Activated CD8-positive, alpha-beta T cell treated with anti-CD3 and anti-CD28 coated beads for 36 hours (primary cell): ENCODE results near the gene CPN2. TPM values are rescaled to one million over a fixed set of nuclear protein-coding genes. Genes with fewer than 3 reads are reported as not detected.

ENCODE experiments used
- ATAC-seq: fragments of 200-7000 bp; cut with Tn5 transposase; one replicate; pipeline ENCODE4 v1.10.0; 2021; ENCODE audit warnings: mild to moderate bottlenecking, moderate library complexity
- CTCF ChIA-PET: fragments of 350-600 bp; sonication (Branson Sonifier 250); formaldehyde crosslinking; loops from one replicate; lab custom pipeline; 2021; ENCODE audit warnings: antibody characterized with exemption; lab: Charles Lee
- POLR2A ChIA-PET: fragments of 350-600 bp; sonication (Branson Sonifier 250); formaldehyde crosslinking; loops from one replicate; lab custom pipeline; 2021; ENCODE audit warnings: antibody characterized with exemption; lab: Charles Lee
- DNase-seq: peaks from one replicate; pipeline ENCODE4 v3.0.0-alpha.2; 2020
- H3K27ac Mint-ChIP-seq: one replicate; pipeline ENCODE4 v1.8.0; 2021; ENCODE audit warnings: mild to moderate bottlenecking, mixed read lengths
- H3K27me3 Mint-ChIP-seq: one replicate; pipeline ENCODE4 v1.8.0; 2021; ENCODE audit warnings: mixed read lengths
- H3K36me3 Mint-ChIP-seq: one replicate; pipeline ENCODE4 v1.8.0; 2021; ENCODE audit warnings: low read depth, mixed read lengths
- H3K4me1 Mint-ChIP-seq: one replicate; pipeline ENCODE4 v1.8.0; 2021; ENCODE audit warnings: low read depth, mixed read lengths
- H3K4me3 Mint-ChIP-seq: one replicate; pipeline ENCODE4 v1.8.0; 2021; ENCODE audit warnings: mild to moderate bottlenecking, moderate library complexity, mixed read lengths
- H3K9me3 Mint-ChIP-seq: one replicate; pipeline ENCODE4 v1.8.0; 2021; ENCODE audit warnings: mixed read lengths
- CTCF ChIP-seq: fragments of 200-600 bp; IDR thresholded peaks from one replicate; pipeline ENCODE4 v1.8.0; 2022; ENCODE audit warnings: antibody characterized with exemption, mild to moderate bottlenecking
- intact Hi-C: fragments of 100-400 bp; cut with micrococcal nuclease; formaldehyde crosslinking; loops from one replicate; pipeline ENCODE4 v1.10.0; 2022
- total RNA-seq, 2 experiments: library from RNA; stranded (reverse); gene quantifications; one replicate each; pipeline ENCODE4 v1.2.3, GENCODE V29; 2021

CPN2 gene, protein sequence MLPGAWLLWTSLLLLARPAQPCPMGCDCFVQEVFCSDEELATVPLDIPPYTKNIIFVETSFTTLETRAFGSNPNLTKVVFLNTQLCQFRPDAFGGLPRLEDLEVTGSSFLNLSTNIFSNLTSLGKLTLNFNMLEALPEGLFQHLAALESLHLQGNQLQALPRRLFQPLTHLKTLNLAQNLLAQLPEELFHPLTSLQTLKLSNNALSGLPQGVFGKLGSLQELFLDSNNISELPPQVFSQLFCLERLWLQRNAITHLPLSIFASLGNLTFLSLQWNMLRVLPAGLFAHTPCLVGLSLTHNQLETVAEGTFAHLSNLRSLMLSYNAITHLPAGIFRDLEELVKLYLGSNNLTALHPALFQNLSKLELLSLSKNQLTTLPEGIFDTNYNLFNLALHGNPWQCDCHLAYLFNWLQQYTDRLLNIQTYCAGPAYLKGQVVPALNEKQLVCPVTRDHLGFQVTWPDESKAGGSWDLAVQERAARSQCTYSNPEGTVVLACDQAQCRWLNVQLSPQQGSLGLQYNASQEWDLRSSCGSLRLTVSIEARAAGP
- not detected for total RNA-seq

DNA sequence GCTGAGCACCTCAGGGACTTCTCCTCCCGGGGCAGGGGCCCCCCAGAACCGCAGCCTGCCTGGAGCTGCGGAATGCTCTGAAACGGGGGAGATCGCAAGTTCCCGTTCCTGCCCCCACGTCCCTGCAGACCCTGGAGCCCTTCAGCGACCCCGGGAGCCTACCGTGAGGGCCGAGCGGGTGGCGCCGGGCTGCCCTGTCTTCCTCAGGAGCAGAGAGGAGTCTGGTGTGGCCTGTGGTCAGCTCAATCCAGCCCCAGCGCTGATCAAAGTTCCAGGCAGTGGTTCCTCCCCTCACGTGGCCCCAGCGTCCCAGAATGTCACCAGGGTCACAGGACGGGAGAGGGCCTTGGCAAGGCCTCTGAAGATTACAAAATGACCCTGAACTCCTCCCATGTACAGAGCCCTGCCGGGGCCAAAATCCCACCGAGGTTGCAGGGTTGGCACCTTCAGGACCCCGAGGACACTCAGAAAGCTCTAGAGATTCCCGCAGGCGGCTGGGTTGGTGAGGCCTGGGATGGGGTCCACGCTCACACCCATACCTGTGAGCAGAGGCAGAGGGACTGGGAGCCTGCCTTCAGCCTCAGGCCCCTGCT is at the start of gene CPN2:
Gene CPN2 (minus strand): TSS at position 249 of the 593 bp plus-strand sequence. CDS start 8,626 bp downstream, outside the sequence.
- Mint-ChIP-seq H3K4me3 (no peak within 1 kb of the TSS), H3K27me3 (no peaks in the 10 kb centered on the region), H3K4me1 (no peaks in the 10 kb centered on the region), H3K27ac (no peak within 1 kb of the TSS), H3K36me3 (no peaks in the 10 kb centered on the region), H3K9me3 (no peaks in the 10 kb centered on the region)
- ChIA-PET CTCF (interaction anchor here (1.3 to 2.3 kb wide), 4 partner anchors 17 to 53 kb away, joined by 3 to 9 read pairs (median 5); no protein-coding TSS in a partner anchor), POLR2A (no interaction called here)
- DNase-seq: no peak
- intact Hi-C loops: no loop called here
- ATAC-seq: no peak
- no peak for TF ChIP-seq CTCF

DNA sequence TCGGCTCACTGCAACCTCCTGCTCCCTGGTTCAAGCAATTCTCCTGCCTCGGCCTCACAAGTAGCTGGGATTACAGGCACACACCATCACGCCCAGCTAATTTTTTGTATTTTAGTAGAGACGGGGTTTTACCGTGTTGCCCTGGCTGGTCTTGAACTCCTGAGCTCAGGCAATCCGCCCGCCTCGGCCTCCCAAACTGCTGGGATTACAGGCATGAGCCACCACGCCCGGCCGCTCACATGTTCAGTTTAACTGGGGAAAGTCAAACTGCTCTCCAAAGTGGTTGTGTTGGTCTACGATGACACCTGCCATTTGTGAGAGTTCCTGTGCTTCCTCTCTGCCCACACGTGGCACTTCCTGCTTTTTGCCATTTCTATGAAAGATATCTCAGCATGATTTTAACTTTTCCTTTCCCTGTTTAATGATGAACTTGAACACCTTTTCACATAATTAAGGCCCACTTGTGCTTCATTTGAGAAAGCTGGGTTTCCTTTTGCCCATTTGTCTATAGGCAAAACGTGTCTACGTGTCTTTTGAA is 48.8 kb upstream of the CPN2 start:
- Mint-ChIP-seq H3K27me3 (peaks cover 18% of the 10 kb centered on the region), H3K36me3 (peaks cover 7% of the 10 kb centered on the region), H3K9me3 (no peaks in the 10 kb centered on the region), H3K27ac (no peak overlapping the region), H3K4me1 (peaks cover 50% of the 10 kb centered on the region), H3K4me3 (no peak overlapping the region)
- ChIA-PET CTCF (interaction anchor here (15.5 kb wide), 1 partner anchor 57 kb away, joined by 188 read pairs; no protein-coding TSS in a partner anchor), POLR2A (no interaction called here)
- intact Hi-C loops: no loop called here
- DNase-seq: no peak
- TF ChIP-seq CTCF: no peak
- ATAC-seq: no peak

- POLR2A ChIA-PET: interaction anchor here (0.6 kb wide), 1 partner anchor 333 kb away, joined by 3 read pairs; no protein-coding TSS in a partner anchor
- Mint-ChIP-seq H3K36me3 (peaks cover 3% of the 10 kb centered on the region), H3K27ac (no peak within 1 kb of the TSS), H3K4me1 (peaks cover 55% of the 10 kb centered on the region), H3K9me3 (no peaks in the 10 kb centered on the region), H3K27me3 (peaks cover 18% of the 10 kb centered on the region), H3K4me3 (peak within 1 kb of the TSS; percentile 69)
- intact Hi-C loops: no loop called here
- CTCF ChIA-PET: interaction anchor here (1.0 to 15.5 kb wide), 4 partner anchors 56 to 234 kb away, joined by 3 to 188 read pairs (median 21); partner anchors contain the start of gene TMEM44
- ATAC-seq (no peak), DNase-seq (no peak)
- TF ChIP-seq CTCF: no peak
These were observed 48.0 kb upstream of the CPN2 start, which contains the start of gene GP5 for GRCh38 chr3:194399166-194399565. Gene GP5 (minus strand): TSS chr3:194399266. CDS start chr3:194398282, 984 bp downstream.

DNA sequence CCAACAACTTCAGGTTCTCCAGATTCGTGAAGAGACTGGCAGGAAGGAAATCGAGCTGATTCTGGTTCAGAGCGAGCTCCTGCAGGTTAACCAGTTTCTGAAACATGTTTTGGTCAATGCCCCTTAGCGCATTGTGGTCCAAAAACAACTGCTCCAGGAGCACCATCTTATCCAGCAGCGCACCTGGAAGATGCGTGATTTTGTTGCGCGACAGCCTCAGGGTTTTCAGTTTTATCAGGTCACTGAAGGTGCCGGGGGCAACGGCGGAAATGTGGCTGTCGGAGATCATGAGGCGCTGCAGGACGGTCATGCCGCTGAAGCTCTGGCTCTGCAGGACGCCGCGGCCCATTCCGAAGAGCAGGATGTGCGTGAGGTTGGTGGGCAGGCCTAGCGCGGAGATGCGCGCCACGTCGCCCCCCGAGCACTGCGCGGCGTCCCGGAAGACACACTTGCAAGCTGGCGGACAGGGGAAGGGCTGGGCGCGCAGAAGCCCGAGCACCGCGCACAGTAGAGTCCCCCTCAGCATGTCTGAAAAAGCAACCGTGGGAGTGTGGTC is 46.7 kb upstream of the CPN2 start:
- Mint-ChIP-seq H3K27ac (peak overlapping the region; percentile 53), H3K27me3 (peaks cover 18% of the 10 kb centered on the region), H3K9me3 (no peaks in the 10 kb centered on the region), H3K4me3 (peak overlapping the region; percentile 69), H3K4me1 (peaks cover 55% of the 10 kb centered on the region), H3K36me3 (no peaks in the 10 kb centered on the region)
- POLR2A ChIA-PET: interaction anchor here (0.9 to 3.5 kb wide), 5 partner anchors 10 to 88 kb away, joined by 3 to 21 read pairs (median 4); no protein-coding TSS in a partner anchor
- no peak for TF ChIP-seq CTCF
- ATAC-seq (peak; percentile 38), DNase-seq (peak; percentile 61)
- CTCF ChIA-PET: interaction anchor here (1.0 to 15.5 kb wide), 10 partner anchors 9 to 197 kb away, joined by 3 to 188 read pairs (median 5); partner anchors contain the start of gene CPN2
- intact Hi-C loops: no loop called here
